IMR-90 (cell line): ENCODE results near the gene PDE8B. TPM values are rescaled to one million over a fixed set of nuclear protein-coding genes. Genes with fewer than 3 reads are reported as not detected.

ENCODE experiments used
- ATAC-seq: fragments of 200-7000 bp; cut with Tn5 transposase; 2 replicates; pipeline ENCODE4 v1.9.1; 2020; ENCODE audit warnings: low read depth, mild to moderate bottlenecking, moderate library complexity
- BruUV-seq: library from RNA; stranded (reverse); fragments of 400-500 nt; replicated peaks from 2 replicates; lab custom pipeline; 2021; lab: Mats Ljungman, UMichigan
- CTCF ChIA-PET: fragments of 300-600 bp; formaldehyde crosslinking; extraction: SDS; loops from one replicate; lab custom pipeline; 2021; ENCODE audit warnings: antibody characterized with exemption; lab: Yijun Ruan, JAX
- POLR2A ChIA-PET: fragments of 300-600 bp; sonication (Branson Sonifier 250); formaldehyde crosslinking; loops from one replicate; lab custom pipeline; 2022; ENCODE audit warnings: antibody characterized with exemption; ENCODE audit not compliant: unreplicated experiment; lab: Charles Lee
- DNase-seq: peaks from one replicate; pipeline ENCODE4 v3.0.0; 2013
- H2AFZ ChIP-seq: replicated peaks from 2 replicates; pipeline ENCODE3; 2013; ENCODE audit warnings: low read length, mild to moderate bottlenecking; ENCODE audit not compliant: poor library complexity
- H2AK5ac ChIP-seq: 2 replicates; pipeline ENCODE4 v1.6.1; 2013; ENCODE audit warnings: low read depth, low read length, inconsistent platforms
- H2AK9ac ChIP-seq: replicated peaks from 2 replicates; pipeline ENCODE3; 2013; ENCODE audit warnings: mild to moderate bottlenecking, low read depth, low read length, moderate library complexity; ENCODE audit not compliant: poor library complexity
- H2BK120ac ChIP-seq: 2 replicates; pipeline ENCODE4 v1.6.1; 2013; ENCODE audit warnings: low read depth, low read length, inconsistent platforms
- H2BK15ac ChIP-seq: 3 replicates; pipeline ENCODE4 v1.6.1; 2013; ENCODE audit warnings: low read depth, low read length, inconsistent platforms
- H2BK20ac ChIP-seq: 2 replicates; pipeline ENCODE4 v1.6.1; 2013; ENCODE audit warnings: low read depth, mild to moderate bottlenecking, inconsistent platforms, low read length, moderate library complexity
- H2BK5ac ChIP-seq: 2 replicates; pipeline ENCODE4 v1.6.1; 2013; ENCODE audit warnings: mild to moderate bottlenecking, low read depth, low read length, inconsistent platforms; ENCODE audit not compliant: poor library complexity, severe bottlenecking
- H3K14ac ChIP-seq: replicated peaks from 2 replicates; pipeline ENCODE4 v1.6.1; 2013; ENCODE audit warnings: low read depth, low read length, inconsistent platforms
- H3K18ac ChIP-seq: 2 replicates; pipeline ENCODE4 v1.6.1; 2013; ENCODE audit warnings: low read depth, low read length, control low read depth
- H3K23ac ChIP-seq: 2 replicates; pipeline ENCODE4 v1.6.1; 2013; ENCODE audit warnings: low read depth, low read length, inconsistent platforms
- H3K27ac ChIP-seq: 2 replicates; pipeline ENCODE4 v1.5.1; 2013; ENCODE audit warnings: mild to moderate bottlenecking, control low read depth, low read length; ENCODE audit not compliant: insufficient read depth
- H3K27me3 ChIP-seq: 2 replicates; pipeline ENCODE4 v1.6.1; 2013; ENCODE audit warnings: low read length; ENCODE audit not compliant: control insufficient read depth, insufficient read depth
- H3K36me3 ChIP-seq: 2 replicates; pipeline ENCODE4 v1.6.1; 2013; ENCODE audit warnings: low read length, mixed read lengths; ENCODE audit not compliant: control insufficient read depth, insufficient read depth
- H3K4ac ChIP-seq: 2 replicates; pipeline ENCODE4 v1.6.1; 2013; ENCODE audit warnings: low read depth, low read length, inconsistent platforms
- H3K4me1 ChIP-seq: 2 replicates; pipeline ENCODE4 v1.6.1; 2013; ENCODE audit warnings: low read length, mixed read lengths; ENCODE audit not compliant: control insufficient read depth, insufficient read depth
- H3K4me2 ChIP-seq: 2 replicates; pipeline ENCODE4 v1.6.1; 2013; ENCODE audit warnings: low read depth, mild to moderate bottlenecking, control low read depth, low read length, moderate library complexity
- H3K4me3 ChIP-seq: 2 replicates; pipeline ENCODE4 v1.5.1; 2013; ENCODE audit warnings: low read depth, mild to moderate bottlenecking, control low read depth, low read length, moderate library complexity; ENCODE audit not compliant: insufficient read depth
- H3K56ac ChIP-seq: 2 replicates; pipeline ENCODE4 v1.6.1; 2013; ENCODE audit warnings: low read length, inconsistent platforms; ENCODE audit not compliant: insufficient read depth; ENCODE audit errors: extremely low read depth
- H3K79me1 ChIP-seq, 2 experiments: 2 replicates each; pipeline ENCODE4 v1.6.1; 2013; ENCODE audit warnings: low read length in 2 of 2, inconsistent platforms in 1 of 2, low read depth in 1 of 2
- H3K9ac ChIP-seq: 2 replicates; pipeline ENCODE4 v1.6.1; 2013; ENCODE audit warnings: low read depth, low read length, control low read depth
- H3K9me1 ChIP-seq: 2 replicates; pipeline ENCODE4 v1.6.1; 2013; ENCODE audit warnings: low read length, inconsistent platforms; ENCODE audit not compliant: insufficient read depth
- H3K9me3 ChIP-seq: 2 replicates; pipeline ENCODE4 v1.6.1; 2013; ENCODE audit warnings: low read length; ENCODE audit not compliant: control insufficient read depth, insufficient read depth
- H4K20me1 ChIP-seq: 2 replicates; pipeline ENCODE4 v1.6.1; 2013; ENCODE audit warnings: low read length, inconsistent platforms; ENCODE audit not compliant: insufficient read depth
- H4K5ac ChIP-seq: 2 replicates; pipeline ENCODE4 v1.6.1; 2013; ENCODE audit warnings: mild to moderate bottlenecking, low read depth, low read length, control low read depth
- H4K8ac ChIP-seq, 2 experiments: 2 replicates each; pipeline ENCODE4 v1.6.1; 2013; ENCODE audit warnings: low read depth in 2 of 2, low read length in 2 of 2, control low read depth in 1 of 2, inconsistent platforms in 1 of 2
- H4K91ac ChIP-seq: 2 replicates; pipeline ENCODE4 v1.6.1; 2013; ENCODE audit warnings: low read depth, low read length, inconsistent platforms; ENCODE audit not compliant: insufficient read depth
- CEBPB ChIP-seq: IDR thresholded peaks from 2 replicates; pipeline ENCODE4 v1.6.1; 2012; ENCODE audit warnings: low read depth, low read length, improper control_type of control experiment
- CHD1 ChIP-seq: IDR thresholded peaks from 2 replicates; pipeline ENCODE4 v1.6.1; 2012; ENCODE audit warnings: low read depth, low read length, improper control_type of control experiment
- MAFK ChIP-seq: IDR thresholded peaks from 2 replicates; pipeline ENCODE4 v1.6.1; 2012; ENCODE audit warnings: low read depth, low read length, improper control_type of control experiment
- NFE2L2 ChIP-seq: fragments of 150-350 bp; IDR thresholded peaks from 2 replicates; pipeline ENCODE4 v1.6.1; 2016; ENCODE audit warnings: low read depth, mild to moderate bottlenecking, low read length
- POLR2A ChIP-seq: IDR thresholded peaks from 2 replicates; pipeline ENCODE4 v1.6.1; 2012; ENCODE audit warnings: mild to moderate bottlenecking, low read depth, low read length
- RAD21 ChIP-seq: IDR thresholded peaks from 2 replicates; pipeline ENCODE4 v1.6.1; 2012; ENCODE audit warnings: low read length, improper control_type of control experiment
- RCOR1 ChIP-seq: IDR thresholded peaks from 2 replicates; pipeline ENCODE4 v1.6.1; 2012; ENCODE audit warnings: mild to moderate bottlenecking, low read length, improper control_type of control experiment; ENCODE audit not compliant: insufficient replicate concordance
- WGBS, 2 experiments: methylation state at CpG; one replicate each; pipeline versions ENCODE4 v1.1.5 to v1.1.7; 2013; ENCODE audit warnings: missing lambda C conversion rate in 2 of 2; ENCODE audit not compliant: insufficient read length in 1 of 2; ENCODE audit errors: extremely low coverage in 2 of 2; 5-methylcytosine and 5-hydroxymethylcytosine counted together
- dilution Hi-C: fragments of 300-500 bp; cut with HindIII; formaldehyde crosslinking; loops from one replicate; pipeline ENCODE4 v1.14.3; 2018; ENCODE audit warnings: low sequenced_read_pairs; ENCODE audit not compliant: unreplicated experiment
- in situ Hi-C: fragments of 300-500 bp; cut with MboI; formaldehyde crosslinking; loops from 3 replicates; pipeline ENCODE4 v1.14.3; 2019; ENCODE audit warnings: low sequenced_read_pairs, inconsistent platforms, mixed read lengths
- intact Hi-C: fragments of 100-400 bp; cut with micrococcal nuclease; formaldehyde crosslinking; loops from 2 replicates; pipeline ENCODE4 v1.10.0; 2022
- polyA plus RNA-seq, 3 experiments: library from polyadenylated mRNA; depleted of rRNA; stranded (reverse); fragments of >200 nt; gene quantifications; 2 replicates each; pipeline ENCODE4 v1.2.3, GENCODE V29; 2012; ENCODE audit warnings: low replicate concordance in 1 of 3
- total RNA-seq: library from RNA; depleted of rRNA; stranded (reverse); fragments of >200 nt; gene quantifications from 2 replicates; pipeline ENCODE4 v1.2.3, GENCODE V29; 2012
- TF ChIP-seq, protein P1 (sequence below): fragments of 150-350 bp; IDR thresholded peaks from 2 replicates; pipeline ENCODE4 v1.6.1; 2016; ENCODE audit warnings: low read depth, mild to moderate bottlenecking, low read length, moderate library complexity, borderline replicate concordance
- TF ChIP-seq, protein P2 (sequence below): conservative IDR thresholded peaks from 2 replicates; pipeline ENCODE4 v1.5.1; 2012; ENCODE audit warnings: mild to moderate bottlenecking, low read depth, low read length, improper control_type of control experiment

PDE8B gene
- total and polyA plus RNA-seq, 2 of the 4 experiments (the other 2 are of a cell fraction): under 0.01 to 0.03 TPM

DNA sequence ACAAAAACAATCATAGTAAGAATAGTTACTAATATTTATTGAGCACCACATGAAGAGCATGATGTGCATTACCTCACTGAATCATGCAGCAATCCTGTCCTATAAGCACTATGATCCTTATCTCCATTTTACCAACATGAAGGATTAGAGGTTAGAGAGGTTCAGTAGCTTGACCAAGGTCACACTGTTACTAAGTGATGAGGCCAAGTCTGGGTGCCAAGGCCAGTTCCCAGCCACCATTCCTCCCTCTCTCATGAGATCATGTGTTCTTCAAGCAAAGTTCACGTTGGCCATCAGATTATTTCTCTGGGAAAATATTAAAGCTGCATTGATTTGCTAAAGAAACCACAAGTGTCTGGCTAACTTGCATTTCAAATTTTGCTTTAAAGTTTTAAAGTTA, 31.0 kb downstream of the PDE8B start:
- no peak overlapping the region for H3K14ac ChIP-seq
- H3K9me3 ChIP-seq: no peaks in the 10 kb centered on the region
- no peaks in the 10 kb centered on the region for H3K36me3 ChIP-seq
- ATAC-seq: no peak
- H4K5ac ChIP-seq: no peak overlapping the region
- H4K91ac ChIP-seq: no peak overlapping the region
- H3K9me1 ChIP-seq: no peaks in the 10 kb centered on the region
- ChIA-PET POLR2A (no interaction called here), CTCF (no interaction called here)
- no peak overlapping the region for H2AK9ac ChIP-seq
- no peak overlapping the region for H2BK120ac ChIP-seq
- no peaks in the 10 kb centered on the region for H4K20me1 ChIP-seq
- H4K8ac ChIP-seq: no peak overlapping the region
- intact Hi-C loops: no loop called here
- H3K79me1 ChIP-seq: no peaks in the 10 kb centered on the region
- no TSS peak for BruUV-seq
- no peak overlapping the region for H3K4me2 ChIP-seq
- H3K4me1 ChIP-seq: no peaks in the 10 kb centered on the region
- TF ChIP-seq CHD1 (no peak), NFE2L2 (no peak), MAFK (no peak), CEBPB (no peak), RAD21 (no peak), POLR2A (no peak), RCOR1 (no peak)
- TF ChIP-seq, protein P1, sequence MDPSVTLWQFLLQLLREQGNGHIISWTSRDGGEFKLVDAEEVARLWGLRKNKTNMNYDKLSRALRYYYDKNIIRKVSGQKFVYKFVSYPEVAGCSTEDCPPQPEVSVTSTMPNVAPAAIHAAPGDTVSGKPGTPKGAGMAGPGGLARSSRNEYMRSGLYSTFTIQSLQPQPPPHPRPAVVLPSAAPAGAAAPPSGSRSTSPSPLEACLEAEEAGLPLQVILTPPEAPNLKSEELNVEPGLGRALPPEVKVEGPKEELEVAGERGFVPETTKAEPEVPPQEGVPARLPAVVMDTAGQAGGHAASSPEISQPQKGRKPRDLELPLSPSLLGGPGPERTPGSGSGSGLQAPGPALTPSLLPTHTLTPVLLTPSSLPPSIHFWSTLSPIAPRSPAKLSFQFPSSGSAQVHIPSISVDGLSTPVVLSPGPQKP: no peak
- TF ChIP-seq, protein P2, sequence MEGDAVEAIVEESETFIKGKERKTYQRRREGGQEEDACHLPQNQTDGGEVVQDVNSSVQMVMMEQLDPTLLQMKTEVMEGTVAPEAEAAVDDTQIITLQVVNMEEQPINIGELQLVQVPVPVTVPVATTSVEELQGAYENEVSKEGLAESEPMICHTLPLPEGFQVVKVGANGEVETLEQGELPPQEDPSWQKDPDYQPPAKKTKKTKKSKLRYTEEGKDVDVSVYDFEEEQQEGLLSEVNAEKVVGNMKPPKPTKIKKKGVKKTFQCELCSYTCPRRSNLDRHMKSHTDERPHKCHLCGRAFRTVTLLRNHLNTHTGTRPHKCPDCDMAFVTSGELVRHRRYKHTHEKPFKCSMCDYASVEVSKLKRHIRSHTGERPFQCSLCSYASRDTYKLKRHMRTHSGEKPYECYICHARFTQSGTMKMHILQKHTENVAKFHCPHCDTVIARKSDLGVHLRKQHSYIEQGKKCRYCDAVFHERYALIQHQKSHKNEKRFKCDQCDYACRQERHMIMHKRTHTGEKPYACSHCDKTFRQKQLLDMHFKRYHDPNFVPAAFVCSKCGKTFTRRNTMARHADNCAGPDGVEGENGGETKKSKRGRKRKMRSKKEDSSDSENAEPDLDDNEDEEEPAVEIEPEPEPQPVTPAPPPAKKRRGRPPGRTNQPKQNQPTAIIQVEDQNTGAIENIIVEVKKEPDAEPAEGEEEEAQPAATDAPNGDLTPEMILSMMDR: no peak
- no peak overlapping the region for H2AK5ac ChIP-seq
- no peak overlapping the region for H2BK5ac ChIP-seq
- H3K23ac ChIP-seq: no peak overlapping the region
- no peak overlapping the region for H3K4ac ChIP-seq
- no peak overlapping the region for H2BK20ac ChIP-seq
- no peak overlapping the region for H3K56ac ChIP-seq
- no peak overlapping the region for H3K4me3 ChIP-seq
- no peak overlapping the region for H3K9ac ChIP-seq
- H3K27ac ChIP-seq: no peak overlapping the region
- H3K18ac ChIP-seq: no peak overlapping the region
- dilution Hi-C loops: no loop called here
- H2AFZ ChIP-seq: no peak overlapping the region
- no peak for DNase-seq
- in situ Hi-C loops: loop anchor here (25.0 kb wide), 1 partner anchor 354 kb away; no protein-coding TSS in a partner anchor
- peaks cover 9% of the 10 kb centered on the region for H3K27me3 ChIP-seq
- no CpG with 5 or more reads among the region's 1 CpG for WGBS, 2 experiments
- no peak overlapping the region for H2BK15ac ChIP-seq
